ENCODE results near the gene ALDH5A1.

The ALDH5A1 gene

GRCh38 chr6:24574809-24575208, 80.0 kb downstream of the ALDH5A1 start (continued):
- TF ChIP-seq ZFP30 (CRISPR knock-in tag; IDR thresholded peaks at IDR 0.05) (no peak), TOX (CRISPR knock-in tag; IDR thresholded peaks at IDR 0.05; ENCODE audit: borderline replicate concordance) (no peak)

- no peak for ATAC-seq
- TF ChIP-seq BACH2 (CRISPR knock-in tag; IDR thresholded peaks at IDR 0.05; ENCODE audit: borderline replicate concordance) (no peak), PATZ1 (CRISPR knock-in tag; IDR thresholded peaks at IDR 0.05; ENCODE audit: borderline replicate concordance) (no peak), OSR1 (CRISPR knock-in tag; IDR thresholded peaks at IDR 0.05) (no peak), PPARA (CRISPR knock-in tag; IDR thresholded peaks at IDR 0.05; ENCODE audit: borderline replicate concordance) (no peak), CREB5 (CRISPR knock-in tag; IDR thresholded peaks at IDR 0.05; ENCODE audit: low read depth) (no peak), ZFP30 (CRISPR knock-in tag; IDR thresholded peaks at IDR 0.05) (no peak), ISL1 (CRISPR knock-in tag; IDR thresholded peaks at IDR 0.05) (no peak), CSRNP3 (CRISPR knock-in tag; IDR thresholded peaks at IDR 0.05) (no peak), POU6F1 (CRISPR knock-in tag; IDR thresholded peaks at IDR 0.05; ENCODE audit: borderline replicate concordance, low read depth) (no peak), GLIS3 (CRISPR knock-in tag; IDR thresholded peaks at IDR 0.05) (no peak), ZC3H10 (CRISPR knock-in tag; IDR thresholded peaks at IDR 0.05) (no peak), CSDC2 (CRISPR knock-in tag; IDR thresholded peaks at IDR 0.05) (no peak), TOX (CRISPR knock-in tag; IDR thresholded peaks at IDR 0.05; ENCODE audit: borderline replicate concordance) (no peak), ZNF565 (CRISPR knock-in tag; conservative IDR thresholded peaks at IDR 0.05; ENCODE audit: low read depth) (no peak), ZNF70 (CRISPR knock-in tag; IDR thresholded peaks at IDR 0.05) (no peak), ESRRG (CRISPR knock-in tag; IDR thresholded peaks at IDR 0.05) (no peak), ZFP3 (CRISPR knock-in tag; IDR thresholded peaks at IDR 0.05) (no peak), SNAI2 (CRISPR knock-in tag; IDR thresholded peaks at IDR 0.05) (no peak)
Measured at GRCh38 chr6:24576447-24576846, 81.7 kb downstream of the ALDH5A1 start.

GRCh38 chr6:24581084-24581669, 86.4 kb downstream of the ALDH5A1 start:
- peak; percentile 85 for ATAC-seq
- no peak for TF ChIP-seq TSHZ2 (CRISPR knock-in tag; IDR thresholded peaks at IDR 0.05)
- TF ChIP-seq ZC3H10 (CRISPR knock-in tag; IDR thresholded peaks at IDR 0.05), result no peak
- no peak for TF ChIP-seq CREB5 (CRISPR knock-in tag; IDR thresholded peaks at IDR 0.05; ENCODE audit: low read depth)
- no peak for TF ChIP-seq TOX (CRISPR knock-in tag; IDR thresholded peaks at IDR 0.05; ENCODE audit: borderline replicate concordance)

Measured in SK-N-SH treated with all-trans-retinoic acid at 6 μM for 48 hours (cell line).